ENCODE results near the gene DTNA.

DTNA gene

GRCh38 chr18:34862561-34862960, 152.5 kb downstream of the DTNA start:
- Histone ChIP-seq H3K36me3 (ENCODE audit: control insufficient read depth, insufficient read depth, low read length, severe bottlenecking) (peaks cover 25% of the 10 kb centered on the region), H3K9ac (ENCODE audit: low read length) (no peak overlapping the region), H3K9me3 (ENCODE audit: control insufficient read depth, low read length) (no peaks in the 10 kb centered on the region), H3K27me3 (replicated peaks; ENCODE audit: control insufficient read depth, insufficient read depth, low read length) (no peaks in the 10 kb centered on the region), H3K4me3 (ENCODE audit: low read length) (no peak overlapping the region), H3K4me1 (ENCODE audit: control insufficient read depth, insufficient read depth, low read length) (peaks cover 7% of the 10 kb centered on the region)
- DNase-seq (ENCODE audit: low read depth) = no peak

- Histone ChIP-seq H3K4me3 (ENCODE audit: low read length) (no peak overlapping the region), H3K9ac (ENCODE audit: low read length) (no peak overlapping the region), H3K4me1 (ENCODE audit: control insufficient read depth, insufficient read depth, low read length) (peaks cover 10% of the 10 kb centered on the region), H3K9me3 (ENCODE audit: control insufficient read depth, low read length) (no peaks in the 10 kb centered on the region), H3K27me3 (replicated peaks; ENCODE audit: control insufficient read depth, insufficient read depth, low read length) (no peaks in the 10 kb centered on the region), H3K36me3 (ENCODE audit: control insufficient read depth, insufficient read depth, low read length, severe bottlenecking) (peaks cover 18% of the 10 kb centered on the region)
- DNase-seq (ENCODE audit: low read depth) = no peak
Measured at GRCh38 chr18:34863702-34864101, 153.6 kb downstream of the DTNA start.

DNA sequence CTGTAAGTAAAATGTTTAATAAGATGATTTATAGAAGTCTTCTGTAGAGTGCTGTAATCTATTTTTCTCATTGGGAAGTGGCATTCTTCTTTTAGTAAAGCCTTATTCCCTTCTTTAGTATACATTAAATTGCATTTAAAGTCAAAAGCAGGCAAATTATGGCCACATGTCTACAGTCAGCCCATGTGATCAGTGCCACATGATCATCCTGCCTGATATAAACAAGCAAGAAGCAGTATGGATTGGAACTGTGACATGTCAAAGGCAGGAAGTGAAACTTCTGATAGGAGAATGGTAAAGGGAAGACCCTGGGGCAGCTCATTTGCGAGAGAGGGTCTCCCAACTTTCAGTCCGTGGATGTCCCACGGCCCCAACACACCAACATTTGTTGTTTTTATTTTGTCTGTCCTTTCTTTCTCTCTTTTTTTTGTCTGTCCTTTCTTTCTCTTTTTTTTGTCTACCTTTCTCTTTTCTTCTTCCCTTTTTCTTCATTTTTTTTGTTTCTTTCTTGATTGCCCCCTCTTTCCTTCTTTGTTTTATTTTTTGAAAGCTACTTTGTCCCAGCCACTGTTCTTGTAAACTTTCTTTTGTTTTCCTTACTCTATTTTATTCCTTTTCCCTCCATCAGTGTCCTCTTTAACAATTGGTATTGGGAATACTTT, 154.9 kb downstream of the DTNA start:
- no peak for DNase-seq (ENCODE audit: low read depth)

DNA sequence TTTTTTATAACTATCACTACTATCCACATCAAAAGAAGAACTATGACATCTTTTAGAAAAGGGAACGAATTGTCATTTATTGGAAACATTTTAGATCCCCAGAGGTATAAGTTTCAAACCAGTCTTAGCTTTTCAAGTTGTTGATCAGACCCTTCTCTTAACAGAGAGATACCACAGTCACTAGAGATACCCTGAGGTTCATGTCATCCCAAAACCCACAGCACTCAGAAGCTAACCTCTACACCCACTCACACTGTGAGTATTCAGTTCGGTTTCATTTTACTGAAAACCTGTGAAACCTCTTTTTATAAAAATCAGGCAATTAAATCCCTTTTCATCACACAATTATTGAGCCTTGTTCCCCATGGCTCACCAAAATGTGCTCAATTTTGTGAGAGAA, 156.2 kb downstream of the DTNA start:
- Histone ChIP-seq H3K9me3 (ENCODE audit: control insufficient read depth, low read length) (no peaks in the 10 kb centered on the region), H3K36me3 (ENCODE audit: control insufficient read depth, insufficient read depth, low read length, severe bottlenecking) (peaks cover 8% of the 10 kb centered on the region), H3K4me1 (ENCODE audit: control insufficient read depth, insufficient read depth, low read length) (peaks cover 10% of the 10 kb centered on the region), H3K9ac (ENCODE audit: low read length) (peak overlapping the region; percentile 14), H3K4me3 (ENCODE audit: low read length) (no peak overlapping the region), H3K27me3 (replicated peaks; ENCODE audit: control insufficient read depth, insufficient read depth, low read length) (no peaks in the 10 kb centered on the region)
- no peak for DNase-seq (ENCODE audit: low read depth)

More for the DNA sequence above, 154.9 kb downstream of the DTNA start:
- peaks cover 10% of the 10 kb centered on the region for H3K4me1 ChIP-seq (ENCODE audit: control insufficient read depth, insufficient read depth, low read length)
- H3K9me3 ChIP-seq (ENCODE audit: control insufficient read depth, low read length) = no peaks in the 10 kb centered on the region
- H3K4me3 ChIP-seq (ENCODE audit: low read length) = no peak overlapping the region
- no peaks in the 10 kb centered on the region for H3K27me3 ChIP-seq (replicated peaks; ENCODE audit: control insufficient read depth, insufficient read depth, low read length)
- peaks cover 8% of the 10 kb centered on the region for H3K36me3 ChIP-seq (ENCODE audit: control insufficient read depth, insufficient read depth, low read length, severe bottlenecking)
- H3K9ac ChIP-seq (ENCODE audit: low read length) = no peak overlapping the region

- DNase-seq (ENCODE audit: low read depth) = peak; percentile 68
- Histone ChIP-seq H3K9ac (ENCODE audit: low read length) (peak overlapping the region; percentile 37), H3K36me3 (ENCODE audit: control insufficient read depth, insufficient read depth, low read length, severe bottlenecking) (peaks cover 8% of the 10 kb centered on the region), H3K27me3 (replicated peaks; ENCODE audit: control insufficient read depth, insufficient read depth, low read length) (no peaks in the 10 kb centered on the region), H3K4me3 (ENCODE audit: low read length) (no peak overlapping the region), H3K4me1 (ENCODE audit: control insufficient read depth, insufficient read depth, low read length) (peaks cover 10% of the 10 kb centered on the region), H3K9me3 (ENCODE audit: control insufficient read depth, low read length) (no peaks in the 10 kb centered on the region)
Measured at GRCh38 chr18:34866739-34867138, 156.6 kb downstream of the DTNA start.

DNA sequence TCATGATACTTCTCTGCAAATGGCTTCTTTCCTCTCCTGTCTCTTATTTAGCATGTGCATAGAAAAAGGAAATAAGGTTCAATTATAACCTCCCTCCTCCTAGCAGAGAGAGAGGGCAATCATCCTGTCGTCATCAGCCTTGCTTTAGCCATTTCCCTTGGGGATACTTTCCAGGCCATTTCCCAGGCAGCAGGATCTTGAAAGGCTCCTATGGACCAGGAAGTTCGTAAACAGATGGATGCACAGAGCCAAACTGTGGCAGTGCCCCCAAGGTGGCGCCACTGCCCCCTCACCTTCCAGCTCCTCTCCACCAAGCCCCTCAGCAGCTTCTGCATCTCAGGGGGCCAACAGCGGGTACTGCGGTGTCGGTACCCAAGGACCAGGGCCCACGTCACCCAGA, 157.4 kb downstream of the DTNA start:
- no peak for DNase-seq (ENCODE audit: low read depth)

GRCh38 chr18:34870555-34871310, 160.6 kb downstream of the DTNA start:
- Histone ChIP-seq H3K36me3 (ENCODE audit: control insufficient read depth, insufficient read depth, low read length, severe bottlenecking) (peaks cover 1% of the 10 kb centered on the region), H3K4me3 (ENCODE audit: low read length) (no peak overlapping the region), H3K27me3 (replicated peaks; ENCODE audit: control insufficient read depth, insufficient read depth, low read length) (no peaks in the 10 kb centered on the region), H3K9ac (ENCODE audit: low read length) (no peak overlapping the region), H3K4me1 (ENCODE audit: control insufficient read depth, insufficient read depth, low read length) (peaks cover 10% of the 10 kb centered on the region), H3K9me3 (ENCODE audit: control insufficient read depth, low read length) (no peaks in the 10 kb centered on the region)
- no peak for DNase-seq (ENCODE audit: low read depth)

More for the DNA sequence above, 157.4 kb downstream of the DTNA start:
- Histone ChIP-seq H3K36me3 (ENCODE audit: control insufficient read depth, insufficient read depth, low read length, severe bottlenecking) (peaks cover 8% of the 10 kb centered on the region), H3K27me3 (replicated peaks; ENCODE audit: control insufficient read depth, insufficient read depth, low read length) (no peaks in the 10 kb centered on the region), H3K4me3 (ENCODE audit: low read length) (no peak overlapping the region), H3K4me1 (ENCODE audit: control insufficient read depth, insufficient read depth, low read length) (peaks cover 10% of the 10 kb centered on the region), H3K9ac (ENCODE audit: low read length) (no peak overlapping the region), H3K9me3 (ENCODE audit: control insufficient read depth, low read length) (no peaks in the 10 kb centered on the region)

GRCh38 chr18:34871435-34871834, 161.3 kb downstream of the DTNA start:
- Histone ChIP-seq H3K4me3 (ENCODE audit: low read length) (no peak overlapping the region), H3K27me3 (replicated peaks; ENCODE audit: control insufficient read depth, insufficient read depth, low read length) (no peaks in the 10 kb centered on the region), H3K36me3 (ENCODE audit: control insufficient read depth, insufficient read depth, low read length, severe bottlenecking) (no peaks in the 10 kb centered on the region), H3K9ac (ENCODE audit: low read length) (no peak overlapping the region), H3K9me3 (ENCODE audit: control insufficient read depth, low read length) (no peaks in the 10 kb centered on the region), H3K4me1 (ENCODE audit: control insufficient read depth, insufficient read depth, low read length) (peaks cover 10% of the 10 kb centered on the region)
- DNase-seq (ENCODE audit: low read depth) = no peak

DNA sequence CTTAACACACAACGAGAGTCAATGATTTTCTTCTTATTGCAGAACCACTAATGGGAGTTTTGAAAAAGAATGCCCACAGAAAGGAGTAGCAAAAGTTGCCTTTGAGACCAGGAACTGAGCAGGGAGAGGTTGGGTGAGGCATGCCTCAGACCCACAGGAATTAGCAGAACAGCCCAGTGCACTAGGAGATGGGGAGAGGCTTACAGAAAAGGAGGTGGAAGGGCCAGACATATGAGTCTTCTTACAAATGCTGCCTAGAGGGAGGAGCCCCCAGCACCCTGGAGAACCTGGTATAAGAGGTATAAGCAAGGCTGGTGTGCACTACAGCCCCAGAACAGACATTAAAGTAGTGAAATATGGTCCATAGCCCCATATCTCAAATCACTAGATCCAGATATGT, 162.0 kb downstream of the DTNA start:
- Histone ChIP-seq H3K4me3 (ENCODE audit: low read length) (no peak overlapping the region), H3K9me3 (ENCODE audit: control insufficient read depth, low read length) (no peaks in the 10 kb centered on the region), H3K36me3 (ENCODE audit: control insufficient read depth, insufficient read depth, low read length, severe bottlenecking) (no peaks in the 10 kb centered on the region), H3K4me1 (ENCODE audit: control insufficient read depth, insufficient read depth, low read length) (peaks cover 8% of the 10 kb centered on the region), H3K9ac (ENCODE audit: low read length) (no peak overlapping the region), H3K27me3 (replicated peaks; ENCODE audit: control insufficient read depth, insufficient read depth, low read length) (no peaks in the 10 kb centered on the region)
- DNase-seq (ENCODE audit: low read depth) = no peak

DNA sequence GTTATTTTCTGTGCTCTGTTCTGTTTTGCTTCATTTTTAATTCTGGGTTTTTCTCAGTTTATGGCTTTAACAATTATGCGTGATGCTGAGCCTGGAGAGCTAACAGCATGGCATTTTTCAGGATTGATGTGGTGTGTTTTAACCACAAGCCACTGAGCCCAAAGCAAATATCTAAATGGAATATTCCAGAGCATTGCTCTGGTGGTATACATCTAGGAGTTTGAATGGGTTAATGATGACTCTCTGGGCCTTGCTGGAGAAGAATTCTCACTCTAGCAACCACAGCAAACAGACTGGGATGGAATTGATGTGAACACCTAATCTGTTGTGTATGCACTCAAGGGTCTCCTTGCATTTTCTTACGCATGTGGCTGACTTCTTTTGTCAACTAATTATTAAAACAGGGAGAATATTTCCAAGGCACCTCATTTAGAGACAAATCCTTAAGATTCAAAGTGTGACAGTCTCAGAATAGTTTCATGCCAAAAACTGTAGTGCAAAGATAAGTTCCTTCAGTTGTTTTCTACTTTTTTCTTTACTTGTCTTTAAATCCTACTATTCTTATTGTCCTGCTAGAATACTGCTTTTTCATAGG, 164.0 kb downstream of the DTNA start:
- Histone ChIP-seq H3K36me3 (ENCODE audit: control insufficient read depth, insufficient read depth, low read length, severe bottlenecking) (no peaks in the 10 kb centered on the region), H3K9ac (ENCODE audit: low read length) (no peak overlapping the region), H3K4me3 (ENCODE audit: low read length) (no peak overlapping the region), H3K27me3 (replicated peaks; ENCODE audit: control insufficient read depth, insufficient read depth, low read length) (no peaks in the 10 kb centered on the region), H3K4me1 (ENCODE audit: control insufficient read depth, insufficient read depth, low read length) (no peaks in the 10 kb centered on the region), H3K9me3 (ENCODE audit: control insufficient read depth, low read length) (no peaks in the 10 kb centered on the region)
- no peak for DNase-seq (ENCODE audit: low read depth)

DNA sequence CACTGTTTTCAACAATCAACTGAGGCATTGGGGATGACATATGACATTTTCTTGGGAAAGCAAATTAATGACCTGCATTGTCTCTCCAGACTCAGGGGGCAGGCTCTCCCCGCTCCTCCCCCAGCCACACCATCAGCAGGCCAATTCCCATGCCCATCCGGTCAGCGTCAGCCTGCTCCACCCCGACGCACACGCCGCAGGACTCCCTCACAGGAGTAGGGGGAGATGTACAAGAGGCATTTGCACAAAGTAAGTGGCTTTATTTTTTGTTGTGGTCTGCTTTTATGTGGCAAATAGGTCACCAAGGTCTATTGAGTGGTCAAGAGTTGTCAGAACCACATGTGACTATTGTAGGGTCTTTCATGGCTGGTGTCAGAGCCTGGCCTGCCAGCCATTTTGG, 165.1 kb downstream of the DTNA start:
- peaks cover 4% of the 10 kb centered on the region for H3K4me1 ChIP-seq (ENCODE audit: control insufficient read depth, insufficient read depth, low read length)
- H3K4me3 ChIP-seq (ENCODE audit: low read length) = no peak overlapping the region
- no peaks in the 10 kb centered on the region for H3K36me3 ChIP-seq (ENCODE audit: control insufficient read depth, insufficient read depth, low read length, severe bottlenecking)
- DNase-seq (ENCODE audit: low read depth) = no peak
- H3K9me3 ChIP-seq (ENCODE audit: control insufficient read depth, low read length) = no peaks in the 10 kb centered on the region
- no peak overlapping the region for H3K9ac ChIP-seq (ENCODE audit: low read length)
- H3K27me3 ChIP-seq (replicated peaks; ENCODE audit: control insufficient read depth, insufficient read depth, low read length) = no peaks in the 10 kb centered on the region

Data from adipocyte (in vitro differentiated cells).